HepG2 (cell line): Measurements from ENCODE around the gene FCER1G. TPM values are rescaled to one million over a fixed set of nuclear protein-coding genes. Genes with fewer than 3 reads are reported as not detected.
A peak's percentile ranks its signal among the peaks of the same experiment; 100 is the strongest.

Experiments used
- HIVEP1 ChIP-seq: sonication (generic); formaldehyde crosslinking; IDR thresholded peaks from 2 replicates; pipeline ENCODE4 v1.4.0; 2020; ENCODE audit warnings: mild to moderate bottlenecking, missing genetic modification reagents
- HNRNPK ChIP-seq: fragments of 200-400 bp; formaldehyde crosslinking; IDR thresholded peaks from 2 replicates; pipeline ENCODE4 v1.6.1; 2018; ENCODE audit warnings: low read length, low read depth, moderate library complexity, mild to moderate bottlenecking; ENCODE audit not compliant: poor library complexity, severe bottlenecking
- HNRNPUL1 ChIP-seq: fragments of 200-400 bp; formaldehyde crosslinking; IDR thresholded peaks from 2 replicates; pipeline ENCODE4 v1.6.1; 2017; ENCODE audit warnings: low read depth, mild to moderate bottlenecking, low read length, moderate library complexity
- KDM1A ChIP-seq: IDR thresholded peaks from 2 replicates; pipeline ENCODE4 v1.6.1; 2016; ENCODE audit warnings: missing compliant biosample characterization
- SIN3A ChIP-seq: IDR thresholded peaks from 2 replicates; pipeline ENCODE4 v1.6.1; 2011; ENCODE audit warnings: low read depth, mild to moderate bottlenecking, control low read depth, low read length, borderline replicate concordance
- SOX6 ChIP-seq, 2 experiments: fragments of 450-650 bp in 1 of 2; sonication (generic) in 1 of 2; formaldehyde crosslinking in 1 of 2; IDR thresholded peaks; 2 replicates each; pipeline versions ENCODE4 v1.4.0 to v1.6.1; 2017 to 2020; ENCODE audit warnings: antibody characterized with exemption in 1 of 2, mild to moderate bottlenecking in 1 of 2, missing genetic modification reagents in 1 of 2
- SP1 ChIP-seq, 2 experiments: fragments of 450-650 bp in 1 of 2; sonication (generic) in 1 of 2; formaldehyde crosslinking in 1 of 2; IDR thresholded peaks; 2 replicates each; pipeline versions ENCODE4 v1.4.0 to v1.6.1; 2016 to 2020; ENCODE audit warnings: missing genetic modification reagents in 1 of 2
- XBP1 ChIP-seq: sonication (generic); formaldehyde crosslinking; IDR thresholded peaks from 2 replicates; pipeline ENCODE4 v1.5.0; 2020; ENCODE audit warnings: missing genetic modification reagents
- YY1 ChIP-seq: IDR thresholded peaks from 2 replicates; pipeline ENCODE4 v1.6.1; 2011; ENCODE audit warnings: low read length, low read depth, moderate library complexity, mild to moderate bottlenecking; ENCODE audit not compliant: insufficient read depth, insufficient replicate concordance
- ZBTB46 ChIP-seq: sonication (generic); formaldehyde crosslinking; IDR thresholded peaks from 2 replicates; pipeline ENCODE4 v1.4.0; 2020; ENCODE audit warnings: mild to moderate bottlenecking, missing genetic modification reagents, borderline replicate concordance
- ZFP62 ChIP-seq: sonication (generic); formaldehyde crosslinking; IDR thresholded peaks from 2 replicates; pipeline ENCODE4 v1.4.0; 2020; ENCODE audit warnings: missing genetic modification reagents
- ZMYM2 ChIP-seq: sonication (generic); formaldehyde crosslinking; IDR thresholded peaks from 2 replicates; pipeline ENCODE4 v1.8.0; 2022; ENCODE audit warnings: mild to moderate bottlenecking, missing genetic modification reagents
- ZNF343 ChIP-seq: sonication (generic); formaldehyde crosslinking; IDR thresholded peaks from 2 replicates; pipeline ENCODE4 v1.4.0; 2020; ENCODE audit warnings: mild to moderate bottlenecking, missing genetic modification reagents
- ZNF354B ChIP-seq: sonication (generic); formaldehyde crosslinking; IDR thresholded peaks from 2 replicates; pipeline ENCODE4 v1.8.0; 2022; ENCODE audit warnings: mild to moderate bottlenecking, missing genetic modification reagents
- ZNF788 ChIP-seq: sonication (generic); formaldehyde crosslinking; IDR thresholded peaks from 2 replicates; pipeline ENCODE4 v1.5.0; 2020; ENCODE audit warnings: mild to moderate bottlenecking, missing genetic modification reagents, borderline replicate concordance
- ZSCAN30 ChIP-seq: sonication (generic); formaldehyde crosslinking; IDR thresholded peaks from 2 replicates; pipeline ENCODE4 v1.5.0; 2020; ENCODE audit warnings: mild to moderate bottlenecking, missing genetic modification reagents
- ZSCAN5A ChIP-seq: sonication (generic); formaldehyde crosslinking; IDR thresholded peaks from 2 replicates; pipeline ENCODE4 v1.8.0; 2022; ENCODE audit warnings: mild to moderate bottlenecking, missing genetic modification reagents, borderline replicate concordance
- polyA plus RNA-seq, 8 experiments: library from polyadenylated mRNA; depleted of rRNA in 3 of 8; stranded (reverse) in 7 of 8; unstranded in 1 of 8; fragments of >200 nt; fragmentation: Illumina TruSeq in 4 of 8; extraction: Trizol in 4 of 8; gene quantifications; 2 replicates each; pipeline versions ENCODE4 v1.2.1 to v1.2.3, GENCODE V29; 2011 to 2016; ENCODE audit warnings: low read depth in 4 of 8, missing spikeins in 1 of 8, mixed read lengths in 1 of 8; ENCODE audit not compliant: insufficient read depth in 1 of 8
- total RNA-seq, 5 experiments: library from RNA; depleted of rRNA; stranded (reverse); fragments of >200 nt; fragmentation: Illumina TruSeq; extraction: Trizol; gene quantifications; 2 replicates each; pipeline ENCODE4 v1.2.3, GENCODE V29; 2016; ENCODE audit warnings: low read depth in 1 of 5
- TF ChIP-seq, protein P1 (sequence below): sonication (generic); formaldehyde crosslinking; IDR thresholded peaks from 2 replicates; pipeline ENCODE4 v1.5.1; 2020; ENCODE audit warnings: missing genetic modification reagents, mild to moderate bottlenecking, borderline replicate concordance
- TF ChIP-seq, protein P2 (sequence below): IDR thresholded peaks from 2 replicates; pipeline ENCODE4 v1.6.1; 2016; ENCODE audit warnings: missing compliant biosample characterization, missing genetic modification reagents, borderline replicate concordance
- TF ChIP-seq, protein P3 (sequence below): sonication (generic); formaldehyde crosslinking; IDR thresholded peaks from 2 replicates; pipeline ENCODE4; 2020; ENCODE audit warnings: missing genetic modification reagents, mild to moderate bottlenecking, borderline replicate concordance

Gene FCER1G
- total and polyA plus RNA-seq, 2 of the 13 experiments (the other 11 are each of a cell fraction or from before 2014, with no cell fraction given), result 1.3 to 6.4 TPM

GRCh38 chr1:161218301-161219077 lies 3.4 kb downstream of the FCER1G start (continued):
- TF ChIP-seq YY1 (no peak), SIN3A (no peak), HNRNPUL1 (no peak), XBP1 (no peak; the same call in 1 of the 2 replicates), SP1 (IDR thresholded peaks at IDR 0.05) (no peak), SP1 (CRISPR knock-in tag; IDR thresholded peaks at IDR 0.05) (peak; percentile 36; the same call in 1 of the 2 replicates), ZSCAN5A (CRISPR knock-in tag) (no peak), SOX6 (IDR thresholded peaks at IDR 0.05) (no peak), SOX6 (CRISPR knock-in tag; IDR thresholded peaks at IDR 0.05) (peak; percentile 92), HIVEP1 (CRISPR knock-in tag) (no peak), KDM1A (CRISPR knock-in tag) (no peak), ZNF354B (no peak), ZSCAN30 (no peak), ZMYM2 (CRISPR knock-in tag) (peak; percentile 38; the same call in 1 of the 2 replicates), ZFP62 (CRISPR knock-in tag) (no peak), ZNF788 (CRISPR knock-in tag) (peak; percentile 59; the same call in 1 of the 2 replicates), ZBTB46 (no peak), HNRNPK (peak; percentile 11), ZNF343 (CRISPR knock-in tag) (no peak)
- TF ChIP-seq, protein P1, sequence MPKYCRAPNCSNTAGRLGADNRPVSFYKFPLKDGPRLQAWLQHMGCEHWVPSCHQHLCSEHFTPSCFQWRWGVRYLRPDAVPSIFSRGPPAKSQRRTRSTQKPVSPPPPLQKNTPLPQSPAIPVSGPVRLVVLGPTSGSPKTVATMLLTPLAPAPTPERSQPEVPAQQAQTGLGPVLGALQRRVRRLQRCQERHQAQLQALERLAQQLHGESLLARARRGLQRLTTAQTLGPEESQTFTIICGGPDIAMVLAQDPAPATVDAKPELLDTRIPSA (CRISPR knock-in tag), result no peak
- TF ChIP-seq, protein P2, sequence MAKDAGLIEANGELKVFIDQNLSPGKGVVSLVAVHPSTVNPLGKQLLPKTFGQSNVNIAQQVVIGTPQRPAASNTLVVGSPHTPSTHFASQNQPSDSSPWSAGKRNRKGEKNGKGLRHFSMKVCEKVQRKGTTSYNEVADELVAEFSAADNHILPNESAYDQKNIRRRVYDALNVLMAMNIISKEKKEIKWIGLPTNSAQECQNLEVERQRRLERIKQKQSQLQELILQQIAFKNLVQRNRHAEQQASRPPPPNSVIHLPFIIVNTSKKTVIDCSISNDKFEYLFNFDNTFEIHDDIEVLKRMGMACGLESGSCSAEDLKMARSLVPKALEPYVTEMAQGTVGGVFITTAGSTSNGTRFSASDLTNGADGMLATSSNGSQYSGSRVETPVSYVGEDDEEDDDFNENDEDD (CRISPR knock-in tag), result peak; percentile 16; the same call in 1 of the 2 replicates
- TF ChIP-seq, protein P3, sequence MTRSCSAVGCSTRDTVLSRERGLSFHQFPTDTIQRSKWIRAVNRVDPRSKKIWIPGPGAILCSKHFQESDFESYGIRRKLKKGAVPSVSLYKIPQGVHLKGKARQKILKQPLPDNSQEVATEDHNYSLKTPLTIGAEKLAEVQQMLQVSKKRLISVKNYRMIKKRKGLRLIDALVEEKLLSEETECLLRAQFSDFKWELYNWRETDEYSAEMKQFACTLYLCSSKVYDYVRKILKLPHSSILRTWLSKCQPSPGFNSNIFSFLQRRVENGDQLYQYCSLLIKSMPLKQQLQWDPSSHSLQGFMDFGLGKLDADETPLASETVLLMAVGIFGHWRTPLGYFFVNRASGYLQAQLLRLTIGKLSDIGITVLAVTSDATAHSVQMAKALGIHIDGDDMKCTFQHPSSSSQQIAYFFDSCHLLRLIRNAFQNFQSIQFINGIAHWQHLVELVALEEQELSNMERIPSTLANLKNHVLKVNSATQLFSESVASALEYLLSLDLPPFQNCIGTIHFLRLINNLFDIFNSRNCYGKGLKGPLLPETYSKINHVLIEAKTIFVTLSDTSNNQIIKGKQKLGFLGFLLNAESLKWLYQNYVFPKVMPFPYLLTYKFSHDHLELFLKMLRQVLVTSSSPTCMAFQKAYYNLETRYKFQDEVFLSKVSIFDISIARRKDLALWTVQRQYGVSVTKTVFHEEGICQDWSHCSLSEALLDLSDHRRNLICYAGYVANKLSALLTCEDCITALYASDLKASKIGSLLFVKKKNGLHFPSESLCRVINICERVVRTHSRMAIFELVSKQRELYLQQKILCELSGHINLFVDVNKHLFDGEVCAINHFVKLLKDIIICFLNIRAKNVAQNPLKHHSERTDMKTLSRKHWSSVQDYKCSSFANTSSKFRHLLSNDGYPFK (CRISPR knock-in tag), result no peak
